Peyer's patch (tissue), 4 donors: Measurements from ENCODE around the gene STAT4.

ENCODE experiments used
- POLR2A ChIP-seq, 2 donors: fragments of 450-650 bp; IDR thresholded peaks; one replicate each; pipeline ENCODE4 v1.5.1; 2017; ENCODE audit warnings: antibody characterized with exemption in 2 of 2, mild to moderate bottlenecking in 2 of 2, moderate library complexity in 2 of 2
- TF ChIP-seq, protein P1 (sequence below), 6 experiments: fragments of 450-650 bp in 4 of 6; fragments of 200-600 bp in 2 of 6; sonication (generic) in 1 of 6; IDR thresholded peaks; one replicate each; pipeline ENCODE4 v1.5.1; 2017 to 2019; ENCODE audit warnings: antibody characterized with exemption in 6 of 6, mild to moderate bottlenecking in 3 of 6, moderate library complexity in 1 of 6

DNA sequence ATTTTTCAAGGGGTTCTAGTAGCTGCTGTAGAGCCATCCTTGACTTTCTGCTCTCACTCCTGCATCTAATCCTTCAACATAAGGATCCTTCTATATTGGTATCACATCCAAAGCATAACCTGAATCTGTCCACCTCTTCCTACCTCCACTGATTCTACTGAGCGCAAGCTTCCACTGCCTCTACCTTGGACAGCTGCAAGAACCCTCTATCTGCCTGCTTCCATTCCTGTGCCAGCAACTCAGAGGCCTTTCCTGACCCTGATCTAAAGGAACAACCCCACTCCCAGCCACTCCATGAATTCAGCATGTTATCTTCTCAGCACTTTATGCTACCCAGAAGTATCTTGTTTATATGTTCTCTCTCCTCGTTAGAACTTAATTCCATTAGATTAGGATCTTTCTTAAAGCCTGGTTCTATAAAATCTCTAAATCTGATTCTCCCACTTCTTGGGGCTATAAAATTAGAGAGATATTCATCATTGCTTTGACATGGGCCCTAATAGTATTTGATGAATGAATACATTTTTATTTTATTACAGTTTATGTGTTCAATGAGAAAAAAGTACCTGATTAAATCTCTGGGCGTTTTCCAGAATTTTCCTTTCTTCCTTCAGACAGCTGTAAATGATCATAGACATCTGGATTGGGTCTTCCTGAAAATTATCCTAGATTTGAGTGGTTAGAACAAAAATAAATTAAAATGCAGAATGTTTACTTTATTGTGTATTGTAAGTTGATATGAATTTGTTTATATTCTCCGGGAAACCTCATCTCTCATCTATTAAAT, 143.6 kb downstream of the STAT4 start:
- TF ChIP-seq, protein P1, sequence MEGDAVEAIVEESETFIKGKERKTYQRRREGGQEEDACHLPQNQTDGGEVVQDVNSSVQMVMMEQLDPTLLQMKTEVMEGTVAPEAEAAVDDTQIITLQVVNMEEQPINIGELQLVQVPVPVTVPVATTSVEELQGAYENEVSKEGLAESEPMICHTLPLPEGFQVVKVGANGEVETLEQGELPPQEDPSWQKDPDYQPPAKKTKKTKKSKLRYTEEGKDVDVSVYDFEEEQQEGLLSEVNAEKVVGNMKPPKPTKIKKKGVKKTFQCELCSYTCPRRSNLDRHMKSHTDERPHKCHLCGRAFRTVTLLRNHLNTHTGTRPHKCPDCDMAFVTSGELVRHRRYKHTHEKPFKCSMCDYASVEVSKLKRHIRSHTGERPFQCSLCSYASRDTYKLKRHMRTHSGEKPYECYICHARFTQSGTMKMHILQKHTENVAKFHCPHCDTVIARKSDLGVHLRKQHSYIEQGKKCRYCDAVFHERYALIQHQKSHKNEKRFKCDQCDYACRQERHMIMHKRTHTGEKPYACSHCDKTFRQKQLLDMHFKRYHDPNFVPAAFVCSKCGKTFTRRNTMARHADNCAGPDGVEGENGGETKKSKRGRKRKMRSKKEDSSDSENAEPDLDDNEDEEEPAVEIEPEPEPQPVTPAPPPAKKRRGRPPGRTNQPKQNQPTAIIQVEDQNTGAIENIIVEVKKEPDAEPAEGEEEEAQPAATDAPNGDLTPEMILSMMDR (IDR thresholded peaks at IDR 0.05), result no peak
- TF ChIP-seq POLR2A (IDR thresholded peaks at IDR 0.05), result no peak
